SK-N-SH (cell line): ENCODE measurements around the gene C1orf52. TPM values are rescaled to one million over a fixed set of nuclear protein-coding genes. Genes with fewer than 3 reads are reported as not detected.

Experiments used
- CTCF ChIA-PET: fragments of 300-600, 350-600 bp; formaldehyde crosslinking; extraction: SDS; loops from one replicate; lab custom pipeline; 2021; lab: Yijun Ruan, JAX
- POLR2A ChIA-PET: fragments of 350-600 bp; sonication (Branson Sonifier 250); formaldehyde crosslinking; extraction: SDS; loops from one replicate; lab custom pipeline; 2020; ENCODE audit warnings: antibody characterized with exemption, inconsistent platforms; lab: Yijun Ruan, JAX
- DNase-seq: peaks from one replicate; pipeline ENCODE4 v3.0.0; 2012
- H2AFZ ChIP-seq: fragments of 200-600 bp; sonication (generic); 2 replicates; pipeline ENCODE4 v1.8.1; 2016; ENCODE audit warnings: antibody characterized with exemption, mild to moderate bottlenecking, low read depth
- H3F3A ChIP-seq: fragments of 200-600 bp; sonication (generic); replicated peaks from 2 replicates; pipeline ENCODE3; 2016; ENCODE audit warnings: antibody characterized with exemption, mild to moderate bottlenecking; ENCODE audit not compliant: insufficient read depth
- H3K27ac ChIP-seq, 2 experiments: fragments of 200-500 bp in 1 of 2; fragments of 200-600 bp in 1 of 2; sonication (Bioruptor generic) in 1 of 2; sonication (generic), shearing (Covaris generic) in 1 of 2; 2 replicates each; pipeline versions ENCODE4 v1.5.1 to v1.6.1; 2014 to 2016; ENCODE audit warnings: low read depth in 2 of 2, inconsistent platforms in 1 of 2, low read length in 1 of 2, mild to moderate bottlenecking in 1 of 2, mixed read lengths in 1 of 2
- H3K27me3 ChIP-seq: fragments of 200-600 bp; sonication (generic), shearing (Covaris generic); 2 replicates; pipeline ENCODE4 v1.6.1; 2016; ENCODE audit warnings: mixed run types; ENCODE audit not compliant: insufficient read depth
- H3K36me3 ChIP-seq, 2 experiments: fragments of 200-500 bp in 1 of 2; fragments of 200-600 bp in 1 of 2; sonication (Bioruptor generic) in 1 of 2; sonication (generic) in 1 of 2; replicated peaks in 1 of 2; 2 replicates each; pipeline versions ENCODE3 to v1.5.1; 2014 to 2016; ENCODE audit warnings: low read length in 1 of 2, mild to moderate bottlenecking in 1 of 2; ENCODE audit not compliant: insufficient read depth in 2 of 2, control insufficient read depth in 1 of 2
- H3K4me1 ChIP-seq, 2 experiments: fragments of 200-500 bp in 1 of 2; fragments of 200-600 bp in 1 of 2; sonication (Bioruptor generic) in 1 of 2; sonication (generic), shearing (Covaris generic) in 1 of 2; 2 replicates each; pipeline versions ENCODE4 v1.5.1 to v1.6.1; 2014 to 2016; ENCODE audit warnings: low read depth in 1 of 2, low read length in 1 of 2, mixed run types in 1 of 2; ENCODE audit not compliant: insufficient read depth in 2 of 2, control insufficient read depth in 1 of 2
- H3K4me2 ChIP-seq: fragments of 200-600 bp; sonication (generic), shearing (Covaris generic); 2 replicates; pipeline ENCODE4 v1.6.1; 2017; ENCODE audit warnings: mixed run types
- H3K4me3 ChIP-seq, 2 experiments: fragments of 200-500 bp in 1 of 2; fragments of 200-600 bp in 1 of 2; sonication (Bioruptor generic) in 1 of 2; sonication (generic), shearing (Covaris generic) in 1 of 2; 2 replicates each; pipeline versions ENCODE4 v1.5.1 to v1.8.1; 2014 to 2016; ENCODE audit warnings: low read depth in 2 of 2, inconsistent platforms in 1 of 2, low read length in 1 of 2, mild to moderate bottlenecking in 1 of 2, mixed read lengths in 1 of 2, moderate library complexity in 1 of 2
- H3K79me2 ChIP-seq: fragments of 200-600 bp; sonication (generic); 2 replicates; pipeline ENCODE4 v1.8.1; 2017; ENCODE audit warnings: mild to moderate bottlenecking; ENCODE audit not compliant: insufficient read depth
- H3K9ac ChIP-seq: fragments of 200-600 bp; sonication (generic); 2 replicates; pipeline ENCODE4 v1.6.1; 2017; ENCODE audit warnings: mixed run types
- H3K9me2 ChIP-seq: fragments of 200-600 bp; sonication (generic); 2 replicates; pipeline ENCODE4 v1.6.1; 2017; ENCODE audit warnings: mixed run types
- H3K9me3 ChIP-seq: fragments of 200-600 bp; sonication (generic); 2 replicates; pipeline ENCODE4 v1.6.1; 2017; ENCODE audit warnings: mixed run types, mild to moderate bottlenecking, moderate library complexity
- H4K20me1 ChIP-seq: fragments of 200-600 bp; sonication (generic); 2 replicates; pipeline ENCODE4 v1.6.1; 2017; ENCODE audit warnings: mild to moderate bottlenecking, mixed run types; ENCODE audit not compliant: insufficient read depth
- CHD2 ChIP-seq: fragments of 150-350 bp; IDR thresholded peaks from 2 replicates; pipeline ENCODE4 v1.6.1; 2018; ENCODE audit warnings: low read length; ENCODE audit not compliant: partially characterized antibody
- ELF1 ChIP-seq: IDR thresholded peaks from 2 replicates; pipeline ENCODE4 v1.4.0; 2012
- EP300 ChIP-seq, 2 experiments: IDR thresholded peaks; 2 replicates each; pipeline versions ENCODE4 v1.4.0 to v1.6.1; 2012; ENCODE audit warnings: borderline replicate concordance in 1 of 2, low read depth in 1 of 2, low read length in 1 of 2
- FOXJ3 ChIP-seq: sonication (generic); formaldehyde crosslinking; IDR thresholded peaks from 2 replicates; pipeline ENCODE4 v1.5.1; 2020; ENCODE audit warnings: mild to moderate bottlenecking, missing genetic modification reagents
- FOXM1 ChIP-seq: IDR thresholded peaks from 2 replicates; pipeline ENCODE4 v1.4.0; 2012; ENCODE audit warnings: low read depth, mild to moderate bottlenecking
- GATA2 ChIP-seq: sonication (generic); formaldehyde crosslinking; IDR thresholded peaks from 2 replicates; pipeline ENCODE4 v1.5.0; 2020; ENCODE audit warnings: mild to moderate bottlenecking, missing genetic modification reagents
- JUND ChIP-seq: IDR thresholded peaks from 2 replicates; pipeline ENCODE4 v1.4.0; 2012
- MEF2A ChIP-seq: IDR thresholded peaks from 2 replicates; pipeline ENCODE4 v1.4.0; 2012; ENCODE audit warnings: low read depth, borderline replicate concordance
- RXRA ChIP-seq: IDR thresholded peaks from 2 replicates; pipeline ENCODE4 v1.4.0; 2012; ENCODE audit warnings: low read depth, mild to moderate bottlenecking, borderline replicate concordance
- SIN3A ChIP-seq: IDR thresholded peaks from 2 replicates; pipeline ENCODE4 v1.6.1; 2012; ENCODE audit warnings: low read depth, mild to moderate bottlenecking, low read length, moderate library complexity, borderline replicate concordance
- TAF1 ChIP-seq: IDR thresholded peaks from 2 replicates; pipeline ENCODE4 v1.6.1; 2012; ENCODE audit warnings: low read depth, mild to moderate bottlenecking, low read length, moderate library complexity, borderline replicate concordance
- YY1 ChIP-seq: IDR thresholded peaks from 2 replicates; pipeline ENCODE4 v1.4.0; 2012; ENCODE audit warnings: low read depth, mild to moderate bottlenecking
- WGBS: methylation state at CpG from one replicate; pipeline ENCODE4 v1.1.6; 2017; ENCODE audit warnings: low lambda C conversion rate; 5-methylcytosine and 5-hydroxymethylcytosine counted together
- polyA plus RNA-seq, 3 experiments: library from polyadenylated mRNA; depleted of rRNA; stranded (reverse); fragments of >200 nt; gene quantifications; 2 replicates each; pipeline ENCODE4 v1.2.3, GENCODE V29; 2012
- TF ChIP-seq, protein P1 (sequence below): IDR thresholded peaks from 2 replicates; pipeline ENCODE4 v1.4.0; 2012; ENCODE audit warnings: low read depth, borderline replicate concordance
- TF ChIP-seq, protein P2 (sequence below): fragments of 200-600 bp; sonication (generic); IDR thresholded peaks from 2 replicates; pipeline ENCODE4 v1.6.1; 2017; ENCODE audit warnings: antibody characterized with exemption, mild to moderate bottlenecking, moderate library complexity
- TF ChIP-seq, protein P3 (sequence below): IDR thresholded peaks from 2 replicates; pipeline ENCODE4 v1.4.0; 2012; ENCODE audit warnings: low read depth
- TF ChIP-seq, protein P4 (sequence below): fragments of 150-350 bp; IDR thresholded peaks from 2 replicates; pipeline ENCODE4 v1.6.1; 2016; ENCODE audit warnings: mild to moderate bottlenecking, low read depth, low read length
- TF ChIP-seq, protein P5 (sequence below): IDR thresholded peaks from 2 replicates; pipeline ENCODE4 v1.4.0; 2012; ENCODE audit warnings: low read depth, borderline replicate concordance

Gene C1orf52
- polyA plus RNA-seq, 1 of the 3 experiments (the other 2 are of a cell fraction): 23.4 TPM

DNA sequence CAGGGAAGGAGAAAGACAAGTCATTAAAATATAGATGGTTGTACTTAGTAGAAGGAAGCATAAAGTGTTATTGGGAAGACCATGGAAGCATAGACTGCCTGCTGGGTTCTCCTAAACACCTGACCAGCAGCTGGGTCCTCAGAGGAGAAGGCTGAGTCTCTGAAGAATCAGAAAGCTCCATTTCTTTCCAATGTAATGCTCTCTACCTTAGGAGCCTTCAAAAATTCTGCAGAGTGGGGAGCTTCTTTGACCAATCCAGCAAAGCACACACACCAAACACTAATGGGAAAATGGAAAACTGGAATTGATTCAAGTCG lies 38.0 kb upstream of the C1orf52 start:
- Histone ChIP-seq H3K4me2 (peak overlapping the region; percentile 72), H2AFZ (peak overlapping the region; percentile 30), H3K36me3 (no peaks in the 10 kb centered on the region), H3F3A (peaks cover 19% of the 10 kb centered on the region)
- CTCF ChIA-PET: interaction anchor here (0.7 to 5.1 kb wide), 3 partner anchors 11 to 38 kb away, joined by 3 to 24 read pairs (median 3); partner anchors contain the start of gene C1orf52
- POLR2A ChIA-PET: no interaction called here
- TF ChIP-seq, protein P1, sequence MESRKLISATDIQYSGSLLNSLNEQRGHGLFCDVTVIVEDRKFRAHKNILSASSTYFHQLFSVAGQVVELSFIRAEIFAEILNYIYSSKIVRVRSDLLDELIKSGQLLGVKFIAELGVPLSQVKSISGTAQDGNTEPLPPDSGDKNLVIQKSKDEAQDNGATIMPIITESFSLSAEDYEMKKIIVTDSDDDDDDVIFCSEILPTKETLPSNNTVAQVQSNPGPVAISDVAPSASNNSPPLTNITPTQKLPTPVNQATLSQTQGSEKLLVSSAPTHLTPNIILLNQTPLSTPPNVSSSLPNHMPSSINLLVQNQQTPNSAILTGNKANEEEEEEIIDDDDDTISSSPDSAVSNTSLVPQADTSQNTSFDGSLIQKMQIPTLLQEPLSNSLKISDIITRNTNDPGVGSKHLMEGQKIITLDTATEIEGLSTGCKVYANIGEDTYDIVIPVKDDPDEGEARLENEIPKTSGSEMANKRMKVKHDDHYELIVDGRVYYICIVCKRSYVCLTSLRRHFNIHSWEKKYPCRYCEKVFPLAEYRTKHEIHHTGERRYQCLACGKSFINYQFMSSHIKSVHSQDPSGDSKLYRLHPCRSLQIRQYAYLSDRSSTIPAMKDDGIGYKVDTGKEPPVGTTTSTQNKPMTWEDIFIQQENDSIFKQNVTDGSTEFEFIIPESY: 0 out of 2 replicates have a peak, but pooled peaks have one; percentile 10
- no peak for TF ChIP-seq EP300 (IDR thresholded peaks at IDR 0.05; ENCODE audit: borderline replicate concordance in 1 of 2, low read depth in 1 of 2, low read length in 1 of 2)
- no peak for TF ChIP-seq TAF1
- TF ChIP-seq SIN3A: no peak
- TF ChIP-seq, protein P2, sequence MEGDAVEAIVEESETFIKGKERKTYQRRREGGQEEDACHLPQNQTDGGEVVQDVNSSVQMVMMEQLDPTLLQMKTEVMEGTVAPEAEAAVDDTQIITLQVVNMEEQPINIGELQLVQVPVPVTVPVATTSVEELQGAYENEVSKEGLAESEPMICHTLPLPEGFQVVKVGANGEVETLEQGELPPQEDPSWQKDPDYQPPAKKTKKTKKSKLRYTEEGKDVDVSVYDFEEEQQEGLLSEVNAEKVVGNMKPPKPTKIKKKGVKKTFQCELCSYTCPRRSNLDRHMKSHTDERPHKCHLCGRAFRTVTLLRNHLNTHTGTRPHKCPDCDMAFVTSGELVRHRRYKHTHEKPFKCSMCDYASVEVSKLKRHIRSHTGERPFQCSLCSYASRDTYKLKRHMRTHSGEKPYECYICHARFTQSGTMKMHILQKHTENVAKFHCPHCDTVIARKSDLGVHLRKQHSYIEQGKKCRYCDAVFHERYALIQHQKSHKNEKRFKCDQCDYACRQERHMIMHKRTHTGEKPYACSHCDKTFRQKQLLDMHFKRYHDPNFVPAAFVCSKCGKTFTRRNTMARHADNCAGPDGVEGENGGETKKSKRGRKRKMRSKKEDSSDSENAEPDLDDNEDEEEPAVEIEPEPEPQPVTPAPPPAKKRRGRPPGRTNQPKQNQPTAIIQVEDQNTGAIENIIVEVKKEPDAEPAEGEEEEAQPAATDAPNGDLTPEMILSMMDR: no peak
- TF ChIP-seq, all 33 proteins: peak for 1
- H3K4me3 ChIP-seq: peak overlapping the region in 1 of 2 experiments; percentile 7; a peak in 1 of 4 replicates
- no peaks in the 10 kb centered on the region for H3K9me2 ChIP-seq
- no peaks in the 10 kb centered on the region for H3K9me3 ChIP-seq
- H3K4me1 ChIP-seq: peaks cover 0 to 17% of the 10 kb centered on the region in 2 experiments; a peak in 2 of 4 replicates
- H3K9ac ChIP-seq: peak overlapping the region; percentile 9; the same call in 1 of the 2 replicates
- H3K79me2 ChIP-seq: no peaks in the 10 kb centered on the region
- H4K20me1 ChIP-seq: no peaks in the 10 kb centered on the region
- H3K27ac ChIP-seq: peak overlapping the region; percentile 1 to 73; a peak in 3 of 4 replicates
- DNase-seq: no peak
- 53% methylated on average over 1 of the region's 1 CpG for WGBS
- no peaks in the 10 kb centered on the region for H3K27me3 ChIP-seq

DNA sequence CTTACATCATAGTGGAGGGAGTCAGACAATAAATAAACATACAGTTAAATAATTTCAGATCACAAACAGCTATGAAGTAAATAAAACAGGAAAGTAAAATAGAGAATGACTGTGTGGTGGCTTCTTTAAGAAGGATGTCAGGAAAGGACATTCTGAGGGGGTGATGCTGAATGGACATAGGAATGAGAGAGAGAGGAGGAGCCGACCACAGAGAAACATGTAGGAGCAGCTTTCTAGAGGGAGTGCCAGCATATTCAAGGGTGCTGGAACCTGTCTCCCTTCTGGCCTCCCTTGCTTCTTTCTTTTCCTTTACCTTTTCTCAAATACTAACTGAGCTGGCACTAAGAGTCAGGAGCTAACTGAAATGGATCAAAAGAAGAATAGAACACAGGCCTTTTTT lies 37.5 kb upstream of the C1orf52 start:
- TF ChIP-seq FOXJ3 (no peak), EP300 (IDR thresholded peaks at IDR 0.05; ENCODE audit: borderline replicate concordance in 1 of 2, low read depth in 1 of 2, low read length in 1 of 2) (no peak), GATA2 (CRISPR knock-in tag) (no peak), YY1 (no peak), FOXM1 (no peak), ELF1 (no peak), MEF2A (no peak), TAF1 (no peak), CHD2 (no peak), RXRA (no peak), JUND (no peak)
- TF ChIP-seq, protein P3, sequence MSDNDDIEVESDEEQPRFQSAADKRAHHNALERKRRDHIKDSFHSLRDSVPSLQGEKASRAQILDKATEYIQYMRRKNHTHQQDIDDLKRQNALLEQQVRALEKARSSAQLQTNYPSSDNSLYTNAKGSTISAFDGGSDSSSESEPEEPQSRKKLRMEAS: no peak
- TF ChIP-seq, protein P4, sequence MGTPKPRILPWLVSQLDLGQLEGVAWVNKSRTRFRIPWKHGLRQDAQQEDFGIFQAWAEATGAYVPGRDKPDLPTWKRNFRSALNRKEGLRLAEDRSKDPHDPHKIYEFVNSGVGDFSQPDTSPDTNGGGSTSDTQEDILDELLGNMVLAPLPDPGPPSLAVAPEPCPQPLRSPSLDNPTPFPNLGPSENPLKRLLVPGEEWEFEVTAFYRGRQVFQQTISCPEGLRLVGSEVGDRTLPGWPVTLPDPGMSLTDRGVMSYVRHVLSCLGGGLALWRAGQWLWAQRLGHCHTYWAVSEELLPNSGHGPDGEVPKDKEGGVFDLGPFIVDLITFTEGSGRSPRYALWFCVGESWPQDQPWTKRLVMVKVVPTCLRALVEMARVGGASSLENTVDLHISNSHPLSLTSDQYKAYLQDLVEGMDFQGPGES: no peak
- TF ChIP-seq, protein P5, sequence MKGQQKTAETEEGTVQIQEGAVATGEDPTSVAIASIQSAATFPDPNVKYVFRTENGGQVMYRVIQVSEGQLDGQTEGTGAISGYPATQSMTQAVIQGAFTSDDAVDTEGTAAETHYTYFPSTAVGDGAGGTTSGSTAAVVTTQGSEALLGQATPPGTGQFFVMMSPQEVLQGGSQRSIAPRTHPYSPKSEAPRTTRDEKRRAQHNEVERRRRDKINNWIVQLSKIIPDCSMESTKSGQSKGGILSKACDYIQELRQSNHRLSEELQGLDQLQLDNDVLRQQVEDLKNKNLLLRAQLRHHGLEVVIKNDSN: no peak
- 50% methylated on average over 1 of the region's 1 CpG for WGBS
- peak overlapping the region in 1 of 2 experiments; percentile 73; a peak in 2 of 4 replicates for H3K27ac ChIP-seq

More for the DNA sequence above, 37.5 kb upstream of the C1orf52 start:
- no peaks in the 10 kb centered on the region for H3K79me2 ChIP-seq
- no peaks in the 10 kb centered on the region for H3K27me3 ChIP-seq
- no peaks in the 10 kb centered on the region for H3K9me3 ChIP-seq
- no peaks in the 10 kb centered on the region for H4K20me1 ChIP-seq
- H3K36me3 ChIP-seq: no peaks in the 10 kb centered on the region
- H3F3A ChIP-seq: peaks cover 19% of the 10 kb centered on the region
- no peak overlapping the region for H3K4me3 ChIP-seq
- peaks cover 0 to 17% of the 10 kb centered on the region in 2 experiments; a peak in 2 of 4 replicates for H3K4me1 ChIP-seq
- ChIA-PET CTCF (interaction anchor here (5.1 kb wide), 1 partner anchor 11 kb away, joined by 24 read pairs; no protein-coding TSS in a partner anchor), POLR2A (no interaction called here)
- H3K4me2 ChIP-seq: peak overlapping the region; percentile 72
- H2AFZ ChIP-seq: peak overlapping the region; percentile 21
- no peaks in the 10 kb centered on the region for H3K9me2 ChIP-seq
- no peak for DNase-seq
- H3K9ac ChIP-seq: 0 out of 2 replicates have a peak overlapping the region, but pooled peaks have one; percentile 9
